GM12873 (cell line): ENCODE results near the gene DEFB125.

Experiments used
- TF ChIP-seq, protein P1 (sequence below): IDR thresholded peaks from 2 replicates; pipeline ENCODE4 v1.5.1; 2012; ENCODE audit warnings: low read depth, mild to moderate bottlenecking, moderate library complexity, low read length, control low read depth; ENCODE audit not compliant: insufficient read depth; ENCODE audit errors: missing control alignments

DEFB125 gene, protein sequence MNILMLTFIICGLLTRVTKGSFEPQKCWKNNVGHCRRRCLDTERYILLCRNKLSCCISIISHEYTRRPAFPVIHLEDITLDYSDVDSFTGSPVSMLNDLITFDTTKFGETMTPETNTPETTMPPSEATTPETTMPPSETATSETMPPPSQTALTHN

DNA sequence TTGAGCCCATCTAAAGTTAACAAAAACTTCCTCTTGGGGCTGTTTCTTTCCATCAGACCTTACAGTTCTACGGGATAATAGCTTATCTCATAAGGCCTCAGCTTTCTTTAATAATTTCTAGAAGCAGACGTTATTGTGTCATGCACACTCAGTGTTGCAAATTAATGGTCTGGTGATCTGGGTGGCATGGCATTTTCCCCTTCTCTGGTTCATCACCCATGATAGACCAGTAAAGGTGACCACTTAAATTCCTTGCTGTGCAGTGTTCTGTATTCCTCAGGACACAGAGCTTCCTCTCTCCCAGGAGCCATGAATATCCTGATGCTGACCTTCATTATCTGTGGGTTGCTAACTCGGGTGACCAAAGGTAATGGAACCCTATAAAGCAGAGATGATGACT, at the start of gene DEFB125:
Gene DEFB125 (plus strand): TSS at position 272 of the 400 bp plus-strand sequence. CDS start 38 bp downstream, at position 310.
- TF ChIP-seq, protein P1, sequence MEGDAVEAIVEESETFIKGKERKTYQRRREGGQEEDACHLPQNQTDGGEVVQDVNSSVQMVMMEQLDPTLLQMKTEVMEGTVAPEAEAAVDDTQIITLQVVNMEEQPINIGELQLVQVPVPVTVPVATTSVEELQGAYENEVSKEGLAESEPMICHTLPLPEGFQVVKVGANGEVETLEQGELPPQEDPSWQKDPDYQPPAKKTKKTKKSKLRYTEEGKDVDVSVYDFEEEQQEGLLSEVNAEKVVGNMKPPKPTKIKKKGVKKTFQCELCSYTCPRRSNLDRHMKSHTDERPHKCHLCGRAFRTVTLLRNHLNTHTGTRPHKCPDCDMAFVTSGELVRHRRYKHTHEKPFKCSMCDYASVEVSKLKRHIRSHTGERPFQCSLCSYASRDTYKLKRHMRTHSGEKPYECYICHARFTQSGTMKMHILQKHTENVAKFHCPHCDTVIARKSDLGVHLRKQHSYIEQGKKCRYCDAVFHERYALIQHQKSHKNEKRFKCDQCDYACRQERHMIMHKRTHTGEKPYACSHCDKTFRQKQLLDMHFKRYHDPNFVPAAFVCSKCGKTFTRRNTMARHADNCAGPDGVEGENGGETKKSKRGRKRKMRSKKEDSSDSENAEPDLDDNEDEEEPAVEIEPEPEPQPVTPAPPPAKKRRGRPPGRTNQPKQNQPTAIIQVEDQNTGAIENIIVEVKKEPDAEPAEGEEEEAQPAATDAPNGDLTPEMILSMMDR = no peak

DNA sequence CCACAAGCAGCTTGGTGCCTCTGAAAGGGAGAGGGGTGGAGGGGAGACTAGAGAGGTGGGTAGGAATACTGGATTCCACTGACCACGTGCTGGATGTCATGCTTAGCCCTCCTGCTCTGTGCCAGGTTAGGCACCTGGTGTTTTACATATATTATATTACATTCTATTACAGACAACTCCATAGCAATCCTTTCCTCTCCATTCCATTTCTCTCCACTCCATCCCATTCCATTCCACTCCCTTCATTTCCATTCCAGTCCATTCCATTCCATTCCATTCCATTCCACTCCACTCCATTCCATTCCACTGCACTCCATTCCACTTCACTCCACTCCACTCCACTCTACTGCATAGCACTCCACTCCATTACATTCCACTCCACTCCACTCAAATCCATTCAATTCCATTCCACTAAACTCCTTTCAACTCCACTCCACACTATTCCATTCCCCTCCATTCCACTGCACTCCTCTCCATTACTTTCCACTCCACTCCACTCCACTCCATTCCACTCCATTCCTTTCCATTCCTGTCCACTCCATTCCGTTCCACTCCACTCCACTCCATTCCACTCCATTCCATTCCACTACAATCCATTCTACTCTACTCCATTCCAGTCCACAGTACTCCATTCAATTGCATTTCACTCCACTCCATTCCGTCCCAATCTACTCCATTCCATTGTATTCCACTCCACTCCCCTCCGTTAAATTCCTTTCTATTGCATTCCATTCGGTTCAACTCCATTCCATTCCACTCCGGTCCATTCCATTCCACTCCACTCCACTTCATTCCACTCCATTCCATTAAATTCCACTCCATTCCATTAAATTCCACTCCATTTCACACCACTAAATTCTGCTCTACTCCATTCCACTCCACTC, 27.2 kb upstream of the DEFB125 start:
- TF ChIP-seq, protein P1 = no peak

DNA sequence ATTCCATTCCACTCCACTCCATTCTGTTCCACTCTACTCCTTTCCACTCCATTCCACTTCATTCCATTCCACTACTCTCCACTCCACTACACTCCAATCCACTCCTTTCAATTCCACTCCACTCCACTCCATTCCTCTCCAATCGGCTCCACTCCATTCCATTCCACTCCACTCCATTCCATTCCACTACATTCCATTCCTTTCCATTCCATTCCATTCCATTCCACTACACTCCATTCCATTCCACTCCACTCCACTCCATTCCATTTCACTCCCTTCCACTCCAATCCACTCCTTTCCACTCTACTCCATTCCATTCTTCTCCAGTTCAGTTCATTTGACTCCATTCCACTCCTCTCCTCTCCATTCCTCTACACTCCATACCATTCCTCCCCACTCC, 26.2 kb upstream of the DEFB125 start:
- TF ChIP-seq, protein P1 = no peak

DNA sequence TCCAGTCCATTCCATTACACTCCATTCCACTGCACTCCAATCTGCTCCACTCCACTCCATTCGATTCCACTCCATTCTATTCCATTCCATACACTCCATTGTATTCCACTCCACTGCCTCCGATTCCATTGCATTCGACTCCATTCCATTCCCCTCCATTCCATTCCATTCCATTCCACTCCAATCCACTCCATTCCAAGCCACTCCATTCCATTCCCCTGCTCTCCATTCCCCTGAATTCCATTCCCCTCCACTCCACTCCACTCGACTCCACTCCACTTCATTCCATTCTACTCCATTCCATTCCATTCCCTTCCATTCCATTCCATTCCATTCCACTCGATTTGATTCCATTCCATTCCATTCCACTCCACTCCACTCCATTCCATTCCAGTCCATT, 25.7 kb upstream of the DEFB125 start:
- TF ChIP-seq, protein P1 = no peak

DNA sequence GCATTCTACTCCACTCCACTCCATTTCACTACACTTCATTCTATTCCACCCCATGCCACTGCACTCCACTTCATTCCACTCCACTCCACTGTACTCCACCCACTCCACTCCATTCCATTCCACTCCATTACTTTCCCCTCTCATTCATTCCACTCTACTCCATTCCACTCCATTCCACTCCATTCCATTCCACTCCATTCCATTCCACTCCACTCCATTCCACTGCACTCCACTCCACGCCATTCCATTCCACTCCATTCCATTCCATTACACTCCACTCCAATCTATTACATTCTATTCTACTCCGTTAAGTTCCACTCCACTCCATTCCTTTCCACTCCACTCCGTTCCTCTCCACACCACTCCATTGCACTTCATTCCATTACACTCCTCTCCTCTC, 25.0 kb upstream of the DEFB125 start:
- TF ChIP-seq, protein P1 = no peak

GRCh38 chr20:64026-64603, 23.4 kb upstream of the DEFB125 start:
- TF ChIP-seq, protein P1 = no peak

DNA sequence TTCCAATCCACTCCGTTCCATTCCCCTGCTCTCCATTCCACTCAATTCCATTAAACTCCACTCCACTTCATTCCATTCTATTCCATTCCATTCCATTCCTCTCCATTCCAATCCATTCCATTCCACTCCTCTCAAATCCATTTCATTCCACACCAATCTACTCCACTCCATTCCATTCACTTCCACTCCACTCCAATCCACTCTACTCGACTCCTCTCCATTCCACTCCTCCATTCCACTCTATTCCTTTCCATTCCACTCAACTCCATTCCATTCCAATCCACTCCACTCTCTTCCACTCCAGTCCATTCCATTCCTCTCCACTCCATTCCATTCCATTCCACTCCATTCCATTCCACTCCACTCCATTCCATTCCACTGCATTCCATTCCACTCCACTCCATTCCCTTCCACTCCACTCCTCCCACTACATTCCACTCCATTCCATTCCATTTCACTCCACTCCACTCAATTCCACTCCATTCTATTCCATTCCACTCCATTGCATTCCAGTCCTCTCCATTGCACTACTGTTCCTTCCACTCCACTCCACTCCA, 22.6 kb upstream of the DEFB125 start:
- TF ChIP-seq, protein P1 = no peak
